HG02981 (cell line): Measurements from ENCODE around the gene NACA2.
"Not testable (repeated sequence)": the region's sequence is repeated elsewhere in the genome, so short reads cannot be mapped to it uniquely, and the experiment has no call there.

Experiments used
- ATAC-seq: cut with Tn5 transposase; IDR thresholded peaks from one replicate; pipeline ENCODE4 v1.9.1; 2021; ENCODE audit warnings: mild to moderate bottlenecking, moderate library complexity; ENCODE audit not compliant: unreplicated experiment

The NACA2 gene

DNA sequence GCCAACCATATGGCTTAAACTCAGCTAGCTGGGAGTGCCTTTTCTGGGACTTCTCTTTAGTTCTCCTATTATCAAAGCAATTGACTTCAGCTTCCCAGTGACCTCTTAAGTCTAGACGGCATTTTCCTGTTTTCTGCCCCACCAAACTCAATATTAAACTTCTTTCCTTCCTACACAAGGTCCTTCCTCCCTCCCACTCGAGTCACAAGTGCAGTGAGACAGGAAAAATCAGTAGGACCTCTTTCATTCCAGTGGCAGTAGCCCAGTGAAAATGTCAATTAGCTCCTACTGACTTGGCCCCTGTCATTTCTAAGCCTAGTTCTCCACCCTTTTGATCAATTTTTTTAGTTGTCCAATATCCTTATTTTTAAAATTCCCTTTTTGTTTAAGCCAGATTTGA lies 9.6 kb upstream of the NACA2 start:
- no peak for ATAC-seq

DNA sequence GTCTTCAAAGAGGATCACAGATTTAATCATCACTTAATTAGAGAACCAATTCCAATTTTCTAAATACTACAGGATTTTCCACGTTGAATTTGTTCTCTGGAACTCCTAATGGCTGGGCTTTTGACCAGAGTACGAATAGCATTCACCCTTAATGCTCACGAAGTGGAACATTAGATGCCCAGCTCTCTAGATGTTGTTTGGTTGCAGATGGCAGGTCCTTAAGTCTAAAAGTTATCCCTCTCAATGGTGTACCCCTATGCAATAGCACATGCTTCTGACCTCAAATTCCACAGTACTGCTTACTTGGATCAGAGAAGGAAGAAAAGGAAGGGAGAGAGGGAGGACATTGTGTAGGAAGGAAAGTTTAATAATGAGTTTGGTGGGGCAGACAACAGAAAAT lies 8.6 kb upstream of the NACA2 start:
- no peak for ATAC-seq

DNA sequence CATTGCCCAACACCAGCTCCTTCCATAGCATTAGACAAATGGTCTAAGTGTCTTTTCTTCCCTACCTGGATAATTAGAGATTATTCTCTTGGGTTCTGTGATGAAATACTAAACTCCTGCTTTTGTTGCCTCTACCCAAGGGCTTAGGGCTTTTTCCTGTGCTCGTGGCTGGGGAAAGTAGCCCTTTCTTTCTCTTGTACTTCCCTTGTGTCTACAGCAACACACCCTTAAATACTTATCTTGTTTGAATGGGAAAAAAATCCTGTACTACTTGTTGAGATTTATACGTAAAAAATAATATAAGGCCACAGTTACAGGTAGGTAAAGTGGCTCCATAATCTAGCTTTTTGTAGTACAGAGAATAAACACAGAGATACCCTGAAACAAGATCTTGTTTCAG lies 7.0 kb upstream of the NACA2 start:
- no peak for ATAC-seq

DNA sequence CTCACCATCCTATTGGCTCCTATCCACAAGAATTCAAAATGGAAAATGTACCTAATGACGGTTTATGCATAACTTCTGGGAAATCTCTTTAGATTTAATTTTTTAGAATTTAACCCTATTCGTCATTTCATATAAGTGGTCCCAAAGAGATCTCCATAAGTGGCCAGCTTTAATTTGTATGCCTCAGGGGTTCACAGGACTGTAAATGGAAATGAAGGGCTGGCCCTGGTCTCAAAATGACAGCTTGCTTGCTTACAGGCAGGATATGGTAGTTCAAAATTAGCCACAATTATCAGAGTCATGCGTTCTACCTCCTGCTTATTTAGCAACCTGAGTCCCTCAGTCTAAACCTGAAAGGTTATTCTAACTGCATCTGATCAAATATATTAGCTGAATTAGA lies 6.6 kb upstream of the NACA2 start:
- ATAC-seq: no peak

DNA sequence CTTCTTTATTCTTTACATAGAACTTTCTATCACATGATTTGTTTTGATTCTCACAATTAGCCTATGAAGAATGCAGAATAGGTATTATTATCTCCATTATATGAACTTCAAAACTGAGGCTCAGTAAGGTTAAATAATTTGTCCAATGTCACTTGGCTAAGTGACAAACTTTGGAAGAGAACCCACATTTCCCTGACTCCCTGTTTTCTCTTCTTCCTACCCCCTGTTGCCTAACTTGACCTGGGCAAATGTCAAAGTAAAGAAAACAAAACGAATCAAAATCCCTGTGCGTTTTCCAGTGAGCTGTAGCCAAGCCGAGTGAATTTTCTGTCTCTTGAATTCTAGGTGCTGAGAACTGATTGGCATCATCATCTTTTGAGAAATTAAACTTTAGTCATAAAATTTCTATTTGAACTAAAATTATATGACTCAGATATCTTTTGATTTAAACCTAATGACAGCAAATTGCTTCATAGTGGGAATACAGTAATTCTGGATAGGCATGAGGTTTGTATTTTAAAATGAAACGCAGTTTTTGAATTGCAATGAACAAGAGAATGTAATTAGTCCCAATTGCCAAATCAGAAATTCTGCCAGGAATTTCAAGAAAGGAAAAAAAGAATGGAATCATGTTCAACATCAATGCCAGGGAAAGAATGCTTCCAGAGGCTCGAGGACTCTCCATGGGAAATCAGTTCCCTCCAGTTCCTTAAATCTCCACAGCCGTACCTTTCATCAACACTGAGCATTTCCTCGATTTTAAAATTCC lies 4.6 kb upstream of the NACA2 start:
- ATAC-seq: no peak

DNA sequence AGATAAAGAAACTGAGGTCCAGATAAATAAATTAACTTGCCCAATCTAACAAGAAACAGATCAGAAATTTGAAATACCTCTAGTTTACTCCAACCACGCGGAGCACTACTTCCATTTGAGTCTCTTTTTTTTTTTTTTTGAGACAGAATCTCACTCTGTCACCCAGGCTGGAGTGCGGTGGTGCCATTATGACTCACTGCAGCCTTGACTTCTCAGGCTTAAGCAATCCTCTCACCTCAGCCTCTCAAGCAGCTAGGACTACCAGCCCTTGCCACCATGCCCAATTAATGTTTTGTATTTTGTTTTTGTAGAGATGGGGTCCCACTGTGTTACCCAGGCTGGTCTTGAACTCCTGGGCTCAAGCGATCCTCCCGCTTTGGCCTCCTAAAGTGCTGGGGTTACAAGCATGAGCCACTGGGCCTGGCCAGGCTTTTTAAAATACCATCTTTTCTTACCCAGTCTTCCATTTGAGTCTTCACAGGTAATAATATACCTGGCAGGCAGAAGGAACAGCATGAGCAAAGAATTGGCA lies 3.3 kb upstream of the NACA2 start:
- ATAC-seq: no peak

DNA sequence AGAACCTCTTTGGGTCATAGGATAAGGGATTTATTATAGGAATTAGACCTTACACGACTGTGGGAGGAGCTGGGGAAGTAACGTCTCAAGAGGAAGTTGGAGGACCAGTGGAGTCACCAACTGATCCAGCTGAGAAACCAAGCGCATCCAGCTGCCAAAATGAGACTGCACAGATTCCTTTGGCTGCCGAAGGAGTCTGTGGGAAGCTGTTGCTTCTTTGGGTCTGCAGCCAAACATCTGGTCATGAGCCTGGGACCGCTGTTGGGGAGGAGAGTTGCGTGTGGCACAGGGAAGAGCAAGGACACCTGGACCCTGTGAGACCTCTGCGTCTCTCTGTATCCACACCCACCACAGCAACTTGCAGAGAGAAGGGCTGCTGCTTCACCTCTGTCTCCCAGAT lies 2.4 kb upstream of the NACA2 start:
- no peak for ATAC-seq

DNA sequence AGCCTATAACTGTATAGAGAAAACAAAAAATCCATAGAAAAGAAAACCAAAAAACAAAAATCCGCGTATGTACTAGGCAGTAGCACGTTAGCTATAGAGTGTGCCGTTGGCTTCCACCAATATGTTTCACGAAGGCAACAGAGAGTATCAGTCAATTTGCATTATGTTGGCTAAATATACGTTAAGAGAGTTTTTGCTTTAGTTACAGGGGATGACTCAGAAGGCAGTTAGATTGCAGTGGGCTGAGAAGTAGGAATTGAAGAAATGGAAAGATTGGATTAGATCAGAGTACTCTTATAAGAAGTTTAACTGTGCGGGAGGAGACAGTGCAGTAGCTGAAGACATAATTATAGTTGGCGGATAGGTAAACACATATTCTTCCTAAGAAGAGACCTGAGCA lies 911 bp upstream of the NACA2 start:
- no peak for ATAC-seq

DNA sequence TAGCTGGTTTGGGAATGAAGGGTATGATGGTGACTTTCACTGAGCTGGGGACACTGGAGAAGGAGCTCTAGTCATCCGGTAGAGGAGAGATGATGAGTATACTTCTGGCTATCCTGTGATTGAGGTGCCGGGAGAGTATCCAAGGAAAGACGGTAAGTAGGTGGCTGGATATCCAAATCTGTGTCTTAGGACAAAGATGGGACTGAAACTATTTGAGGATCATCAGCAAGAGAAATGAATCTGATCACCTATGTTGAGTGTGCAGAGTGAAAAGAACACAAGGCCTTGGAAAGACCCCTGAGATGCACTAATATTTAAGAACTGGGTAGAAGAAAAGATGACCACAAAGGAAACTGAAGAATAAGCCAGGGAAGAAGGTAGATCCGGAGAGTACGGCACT lies 1.0 kb downstream of the NACA2 start:
- ATAC-seq: no peak

DNA sequence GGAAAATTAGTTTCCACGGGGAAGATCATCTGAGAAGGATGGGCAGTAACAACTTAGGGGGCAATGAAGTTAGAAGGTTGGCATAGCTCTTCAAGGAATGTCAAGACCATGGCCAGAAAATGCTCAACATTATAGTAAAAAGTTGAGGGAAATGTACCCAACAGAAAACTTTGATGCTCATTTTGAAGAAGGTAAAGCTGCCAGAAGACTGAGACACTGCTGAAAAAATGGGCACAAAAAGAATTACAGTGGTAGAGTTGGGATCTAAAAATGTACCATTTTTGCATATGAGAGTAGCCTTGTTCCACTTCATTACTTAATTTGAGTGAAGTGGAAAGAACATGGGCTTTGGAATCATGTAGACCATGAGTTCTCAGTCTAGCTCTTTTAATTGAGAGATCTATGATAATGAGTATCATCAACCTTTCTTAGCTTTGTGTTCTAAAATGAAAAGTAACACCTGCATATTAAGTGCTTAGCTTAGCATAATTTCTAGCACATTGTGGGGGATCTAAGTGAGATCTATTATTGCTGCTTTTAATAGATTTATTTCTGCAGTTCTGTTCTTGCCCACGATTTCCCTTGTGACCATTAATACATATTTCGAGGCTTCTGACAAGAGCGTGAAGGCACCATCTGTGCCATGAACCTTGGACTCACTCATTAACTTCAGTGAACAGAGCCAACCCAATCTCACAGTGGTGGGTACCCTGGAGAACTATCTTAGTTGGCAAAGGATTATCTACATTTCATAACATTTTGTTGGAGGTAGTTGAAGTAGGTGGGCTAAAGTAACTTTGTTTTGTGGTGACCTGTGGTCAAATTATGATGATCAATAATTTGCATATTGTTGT lies 3.0 kb downstream of the NACA2 start:
- no peak for ATAC-seq

DNA sequence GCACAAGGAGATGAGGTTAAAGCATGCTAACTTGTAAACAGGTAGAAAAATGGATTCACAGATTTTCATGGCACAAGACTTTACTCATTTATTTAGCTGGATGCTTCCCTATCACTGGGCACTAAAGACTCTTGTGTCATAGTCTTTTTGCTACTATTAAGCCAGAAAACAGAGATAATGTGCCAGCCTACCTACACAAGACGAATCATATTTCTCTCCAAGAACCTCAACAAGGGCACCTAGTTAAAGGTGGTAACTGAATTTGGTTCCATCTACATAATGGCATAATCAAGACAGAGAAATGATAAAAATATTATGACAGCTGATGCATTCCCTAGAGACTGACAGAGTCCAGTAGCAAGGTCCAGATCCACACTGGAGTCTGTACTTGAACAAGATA lies 3.8 kb downstream of the NACA2 start:
- no peak for ATAC-seq

DNA sequence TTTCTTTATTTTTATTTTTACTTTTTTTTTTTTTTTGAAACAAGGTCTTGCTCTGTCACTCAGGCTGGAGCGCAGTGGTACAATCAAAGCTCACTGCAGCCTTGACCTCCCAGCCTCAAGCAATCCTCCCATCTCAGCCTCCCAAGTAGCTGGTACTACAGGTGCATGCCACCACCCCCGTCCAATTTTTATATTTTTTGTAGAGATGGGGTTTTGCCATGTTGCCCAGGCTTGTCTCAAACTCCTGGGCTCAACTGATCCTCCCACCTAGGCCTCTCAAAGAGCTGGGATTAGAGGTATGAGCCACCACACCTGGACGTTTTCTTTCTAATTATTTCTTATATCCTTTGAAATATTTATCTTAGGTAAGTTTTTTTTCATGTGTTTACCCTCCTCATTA lies 4.4 kb downstream of the NACA2 start:
- ATAC-seq: not testable (repeated sequence)

DNA sequence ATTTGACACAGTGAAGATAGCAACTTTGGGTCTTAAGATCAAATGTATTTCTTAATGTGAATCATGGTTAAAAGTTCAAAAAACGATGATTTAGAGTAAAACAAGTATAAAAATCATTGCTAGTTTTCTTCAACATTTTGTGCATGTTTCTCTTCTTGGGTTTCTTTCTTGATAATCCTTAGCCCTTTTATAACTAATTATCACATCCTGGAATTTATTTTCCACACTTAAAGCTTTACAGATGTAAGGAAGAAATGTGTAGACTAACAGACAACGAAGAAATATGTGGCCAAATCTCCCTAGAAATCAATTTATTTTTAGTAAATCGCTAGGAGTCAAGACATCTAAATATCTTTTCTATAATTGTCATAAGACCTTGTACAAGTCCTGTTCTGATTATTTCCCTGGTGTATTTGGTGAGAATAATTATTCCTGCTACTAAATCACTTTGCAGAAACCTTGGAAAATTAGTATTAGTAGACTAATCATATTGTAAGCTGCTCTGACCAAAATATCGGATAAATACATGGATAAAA lies 4.9 kb downstream of the NACA2 start:
- no peak for ATAC-seq

DNA sequence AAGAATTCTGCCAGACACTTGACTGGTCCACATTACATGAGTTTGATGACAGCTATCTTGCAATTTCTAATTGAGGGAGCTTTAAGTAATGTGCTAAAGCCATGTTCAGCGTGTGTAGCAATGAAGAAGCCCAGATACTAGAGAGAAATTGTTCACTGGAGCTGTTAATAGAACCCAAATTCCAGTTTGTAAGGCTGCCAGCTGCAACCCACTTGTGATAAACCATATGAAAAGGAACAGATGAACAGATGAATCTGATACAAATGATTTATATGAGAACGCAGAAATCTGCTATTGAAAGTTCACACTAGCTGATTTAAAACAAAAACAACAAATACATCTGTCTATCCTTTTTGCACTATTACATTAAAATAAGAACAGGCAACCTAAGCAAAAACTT lies 6.2 kb downstream of the NACA2 start:
- no peak for ATAC-seq

DNA sequence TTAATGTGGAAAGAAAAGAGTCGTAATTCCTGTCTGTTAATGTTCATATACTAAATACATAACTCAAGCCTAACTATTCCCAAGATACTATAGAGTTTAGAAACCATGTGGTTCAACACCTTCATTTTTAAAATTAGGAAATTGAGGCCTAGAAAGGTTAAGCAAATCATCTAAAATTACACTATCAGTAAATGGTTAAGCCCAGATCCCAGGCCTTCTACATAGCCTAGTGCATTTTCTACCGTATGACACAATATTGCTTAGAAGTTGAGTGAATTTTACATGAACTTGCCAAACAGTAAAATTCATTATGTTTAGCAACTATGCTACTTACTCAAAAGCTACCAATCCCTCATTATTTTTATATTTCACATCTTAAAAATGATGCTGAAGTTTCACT lies 6.8 kb downstream of the NACA2 start:
- no peak for ATAC-seq

DNA sequence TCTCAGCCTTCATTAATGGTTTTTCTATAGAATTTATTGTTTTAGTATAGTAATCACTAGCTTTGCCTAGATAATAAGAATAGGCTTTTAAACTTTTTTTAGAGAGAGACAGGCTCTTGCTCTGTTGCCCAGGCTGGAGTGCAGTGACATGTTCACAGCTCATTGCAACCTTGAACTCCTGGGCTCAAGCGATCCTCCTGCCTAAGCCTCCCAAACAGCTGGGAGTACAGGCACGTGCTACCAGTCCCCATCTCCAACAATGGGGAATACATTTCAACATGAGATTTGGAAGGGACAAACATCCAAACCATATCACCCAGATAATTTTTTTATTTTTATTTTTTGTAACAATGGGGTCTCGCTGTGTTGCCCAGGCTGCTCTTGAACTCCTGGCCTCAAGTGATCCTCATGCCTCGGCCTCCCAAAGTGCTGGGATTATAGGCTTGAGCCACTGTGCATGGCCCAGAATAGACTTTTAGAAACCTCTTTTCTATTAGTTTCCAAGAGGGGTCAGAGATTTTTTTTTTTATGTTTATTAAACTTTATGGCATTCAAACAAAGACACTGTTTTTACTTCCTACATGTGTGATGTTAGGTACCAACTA lies 7.3 kb downstream of the NACA2 start:
- no peak for ATAC-seq

DNA sequence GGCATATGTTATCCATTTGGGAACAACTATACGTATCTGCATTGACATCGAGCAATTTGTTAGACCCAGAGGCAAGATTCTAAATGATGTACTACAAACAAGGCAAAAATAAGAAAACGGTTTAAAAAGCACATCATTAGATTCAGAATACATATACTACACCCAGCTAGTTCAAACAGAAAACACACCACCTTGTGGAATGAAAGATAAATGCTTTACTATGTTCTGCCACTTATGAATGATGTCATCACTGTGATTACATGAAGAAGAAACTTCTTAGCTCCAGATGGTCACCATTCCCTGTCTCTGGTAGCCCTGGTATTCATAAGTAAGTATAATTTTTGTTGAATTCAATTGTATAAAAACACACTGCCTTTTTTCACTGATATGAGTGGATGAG lies 7.8 kb downstream of the NACA2 start:
- no peak for ATAC-seq

DNA sequence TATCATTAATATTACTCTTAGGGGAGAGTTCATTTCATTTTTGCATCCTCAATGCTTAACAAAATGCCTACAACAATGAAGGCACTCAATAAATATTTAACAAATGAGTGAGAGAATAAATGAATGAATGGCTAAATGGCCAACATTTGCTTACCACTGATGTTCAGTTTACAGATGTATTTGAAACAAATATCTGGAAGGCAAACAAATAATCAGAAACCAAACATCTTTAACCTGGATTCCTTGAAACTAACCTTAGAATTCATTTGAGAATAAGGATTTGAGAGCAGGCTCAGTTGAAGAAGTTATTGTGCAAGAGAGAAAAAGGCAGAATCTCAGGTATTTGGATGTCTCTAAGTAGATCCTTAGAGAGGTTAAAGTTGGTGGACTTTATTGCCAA lies 8.4 kb downstream of the NACA2 start:
- ATAC-seq: no peak

DNA sequence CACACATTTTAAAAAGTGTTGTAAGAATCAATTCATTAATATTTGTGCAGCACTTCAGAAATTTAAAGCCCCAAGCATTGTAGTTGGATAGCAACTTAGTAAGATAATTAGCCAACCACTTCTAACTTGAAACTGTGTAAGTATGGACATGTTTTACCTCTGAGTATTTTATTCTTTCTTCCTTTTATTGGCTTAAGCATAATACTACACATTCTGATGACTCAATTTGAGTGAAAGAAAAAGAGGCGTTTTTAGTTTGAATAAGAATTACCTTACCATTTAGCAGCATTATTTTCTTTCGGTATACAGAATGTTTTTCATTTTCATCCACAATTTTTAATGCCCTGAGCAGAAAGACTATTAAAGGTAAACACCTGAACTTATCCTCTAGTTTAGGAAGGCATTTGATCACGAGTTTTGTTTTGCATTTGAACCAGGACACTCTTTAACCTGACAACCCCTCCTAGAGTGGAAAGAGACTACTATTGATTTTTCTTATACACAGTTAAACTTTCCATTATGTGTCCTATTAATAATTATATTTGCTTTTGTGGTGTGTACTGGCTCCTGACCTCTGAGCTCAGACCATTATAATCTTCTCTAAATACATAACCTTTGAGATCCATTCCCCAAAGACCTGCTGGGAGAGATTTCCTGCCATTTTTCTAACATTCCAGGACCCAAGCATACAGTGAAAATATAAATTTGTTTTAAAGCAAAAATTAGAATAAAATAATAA lies 9.2 kb downstream of the NACA2 start:
- ATAC-seq: no peak

DNA sequence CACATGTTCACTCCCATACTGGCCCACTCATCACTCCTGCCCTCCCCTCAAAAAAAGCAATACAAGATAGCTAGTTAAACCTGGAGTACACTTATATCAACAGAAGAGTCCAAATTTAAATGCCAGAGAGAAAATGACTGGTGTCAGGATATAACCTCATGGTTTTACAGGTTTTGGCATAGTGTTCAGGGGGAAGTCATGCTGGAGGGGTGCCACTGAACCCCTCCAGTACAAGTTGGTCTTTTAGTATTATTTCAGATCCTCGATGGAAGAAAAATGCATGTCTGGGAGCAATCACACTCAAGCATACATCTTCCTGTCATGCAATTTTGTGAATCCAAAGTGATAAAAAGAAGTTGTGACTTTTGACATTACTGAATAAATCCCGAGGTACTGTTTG lies 10.5 kb downstream of the NACA2 start:
- ATAC-seq: no peak

DNA sequence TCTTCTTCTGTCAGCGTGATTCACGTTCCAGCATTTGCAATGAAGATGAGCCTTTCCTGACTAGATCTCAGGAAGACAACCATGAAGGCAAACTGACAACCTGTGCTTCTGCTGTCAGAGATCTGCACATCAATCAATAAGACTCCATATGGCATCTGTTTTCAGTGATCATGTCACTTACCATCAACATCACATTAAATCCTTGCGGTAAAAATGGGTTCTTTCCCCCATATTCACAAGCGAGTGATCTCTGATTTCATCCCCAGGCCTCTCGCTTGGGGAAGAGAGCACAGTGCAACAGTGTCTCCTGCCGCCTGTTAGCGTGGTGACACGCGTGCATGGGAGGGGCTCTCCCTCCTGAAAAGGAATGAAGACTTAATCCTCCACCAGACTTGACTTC lies 11.1 kb downstream of the NACA2 start:
- no peak for ATAC-seq
